ENCODE data around the gene WWOX.

- TF ChIP-seq POLR2A (IDR thresholded peaks at IDR 0.05), result no peak
- no peak for TF ChIP-seq CTCF (IDR thresholded peaks at IDR 0.05 in 8 of 11, conservative IDR thresholded peaks at IDR 0.05 in 3 of 11)
Observed at GRCh38 chr16:78871241-78871640, 771.8 kb downstream of the WWOX start.
